Thoracic aorta (tissue), 2 donors: Measurements from ENCODE around the gene PRR7. TPM values are rescaled to one million over a fixed set of nuclear protein-coding genes. Genes with fewer than 3 reads are reported as not detected.

Source experiments
- ATAC-seq: fragments of 150-250 bp; one replicate; pipeline ENCODE4 v1.8.0; 2017; ENCODE audit warnings: low read depth; ENCODE audit not compliant: insufficient number of reproducible peaks, low FRiP score
- DNase-seq: peaks from one replicate; pipeline ENCODE4 v3.0.0-alpha.2; 2020; ENCODE audit warnings: low spot score
- H3K27ac ChIP-seq, 2 donors: fragments of 200-600 bp; sonication (generic); 1 replicate in 1 of 2; 2 replicates in 1 of 2; pipeline ENCODE4 v1.5.1; 2016; ENCODE audit warnings: mild to moderate bottlenecking in 2 of 2, moderate library complexity in 2 of 2
- H3K27me3 ChIP-seq: fragments of 200-600 bp; sonication (generic); replicated peaks from 2 replicates; pipeline ENCODE4 v1.6.0; 2016; ENCODE audit warnings: mild to moderate bottlenecking; ENCODE audit not compliant: insufficient read depth
- H3K36me3 ChIP-seq: fragments of 200-600 bp; sonication (generic); one replicate; pipeline ENCODE4 v1.5.1; 2016
- H3K4me1 ChIP-seq, 2 donors: fragments of 200-600 bp; sonication (generic); 1 replicate in 1 of 2; 2 replicates in 1 of 2; pipeline versions ENCODE4 v1.5.1 to v1.6.0; 2016; ENCODE audit warnings: low read depth in 2 of 2, mild to moderate bottlenecking in 1 of 2; ENCODE audit not compliant: control insufficient read depth in 1 of 2
- H3K4me3 ChIP-seq: fragments of 200-600 bp; sonication (generic); 2 replicates; pipeline ENCODE4 v1.5.1; 2016; ENCODE audit warnings: mild to moderate bottlenecking
- H3K9me3 ChIP-seq: fragments of 200-600 bp; sonication (generic); 2 replicates; pipeline ENCODE4 v1.5.1; 2016
- total RNA-seq, 2 donors: library from RNA; depleted of rRNA; stranded (reverse); fragments of >200 nt; gene quantifications; one replicate each; pipeline versions ENCODE4 v1.1.0 to v1.2.3, GENCODE V29; 2016
- TF ChIP-seq, protein P1 (sequence below): fragments of 200-600 bp; sonication (generic); IDR thresholded peaks from one replicate; pipeline ENCODE4 v1.5.1; 2019; ENCODE audit warnings: antibody characterized with exemption

The PRR7 gene
- total RNA-seq, 2 donors from 2014 or later = 4.1 to 11.0 TPM

DNA sequence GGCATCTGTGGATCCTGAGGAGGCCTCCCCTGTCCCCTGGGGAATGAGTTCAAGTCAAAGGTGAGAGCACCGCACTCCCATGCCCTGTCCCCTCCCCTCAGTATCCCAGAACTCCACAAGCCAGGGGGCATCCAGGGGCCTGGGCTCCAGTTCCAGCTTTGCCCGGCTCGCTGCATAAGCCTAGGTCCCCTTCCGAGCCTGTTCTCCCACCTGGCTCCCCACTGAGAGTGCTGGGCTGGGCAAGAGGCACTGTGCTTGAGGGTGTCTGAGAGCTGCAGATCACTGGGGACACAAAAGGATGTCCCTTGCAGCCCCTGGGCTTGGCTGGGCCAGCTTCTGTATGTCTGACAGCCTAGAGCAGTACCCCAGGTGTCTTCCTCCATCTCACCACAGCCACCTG lies 58.5 kb downstream of the PRR7 start:
- Histone ChIP-seq H3K36me3 (no peaks in the 10 kb centered on the region), H3K27ac (no peak overlapping the region), H3K4me1 (no peaks in the 10 kb centered on the region), H3K27me3 (no peaks in the 10 kb centered on the region), H3K9me3 (no peaks in the 10 kb centered on the region), H3K4me3 (no peak overlapping the region)
- DNase-seq (no peak), ATAC-seq (no peak)
- TF ChIP-seq, protein P1, sequence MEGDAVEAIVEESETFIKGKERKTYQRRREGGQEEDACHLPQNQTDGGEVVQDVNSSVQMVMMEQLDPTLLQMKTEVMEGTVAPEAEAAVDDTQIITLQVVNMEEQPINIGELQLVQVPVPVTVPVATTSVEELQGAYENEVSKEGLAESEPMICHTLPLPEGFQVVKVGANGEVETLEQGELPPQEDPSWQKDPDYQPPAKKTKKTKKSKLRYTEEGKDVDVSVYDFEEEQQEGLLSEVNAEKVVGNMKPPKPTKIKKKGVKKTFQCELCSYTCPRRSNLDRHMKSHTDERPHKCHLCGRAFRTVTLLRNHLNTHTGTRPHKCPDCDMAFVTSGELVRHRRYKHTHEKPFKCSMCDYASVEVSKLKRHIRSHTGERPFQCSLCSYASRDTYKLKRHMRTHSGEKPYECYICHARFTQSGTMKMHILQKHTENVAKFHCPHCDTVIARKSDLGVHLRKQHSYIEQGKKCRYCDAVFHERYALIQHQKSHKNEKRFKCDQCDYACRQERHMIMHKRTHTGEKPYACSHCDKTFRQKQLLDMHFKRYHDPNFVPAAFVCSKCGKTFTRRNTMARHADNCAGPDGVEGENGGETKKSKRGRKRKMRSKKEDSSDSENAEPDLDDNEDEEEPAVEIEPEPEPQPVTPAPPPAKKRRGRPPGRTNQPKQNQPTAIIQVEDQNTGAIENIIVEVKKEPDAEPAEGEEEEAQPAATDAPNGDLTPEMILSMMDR = no peak

Other genes with a start within 250 kb of the PRR7 start
- 10 to 100 TPM; 23.8 to 35.2 TPM for gene RAB24, start 143.1 kb upstream of the PRR7 start, total RNA-seq
- gene PRELID1, start 143.0 kb upstream of the PRR7 start, total RNA-seq = 10 to 100 TPM; 42.2 to 54.0 TPM
- gene MXD3, start 134.9 kb upstream of the PRR7 start, total RNA-seq = 10 to 100 TPM; 11.9 to 17.6 TPM
- 100 to 1,000 TPM; 159 to 167 TPM for gene LMAN2, start 95.1 kb upstream of the PRR7 start, total RNA-seq
- 10 to 100 TPM in 1 of 2 donors, 1 to 10 TPM in 1; 4.9 to 12.6 TPM for gene RGS14, start 88.9 kb upstream of the PRR7 start, total RNA-seq
- gene SLC34A1, start 62.4 kb upstream of the PRR7 start, total RNA-seq = not detected
- not detected for gene PFN3, start 46.2 kb upstream of the PRR7 start, total RNA-seq
- not detected for gene F12, start 37.2 kb upstream of the PRR7 start, total RNA-seq
- 10 to 100 TPM; 27.3 to 33.3 TPM for gene GRK6, start 20.1 kb upstream of the PRR7 start, total RNA-seq
- gene DBN1, start 26.8 kb downstream of the PRR7 start, total RNA-seq = 100 to 1,000 TPM in 1 of 2 donors, 10 to 100 TPM in 1; 91.2 to 132 TPM
- gene PDLIM7, start 50.8 kb downstream of the PRR7 start, total RNA-seq = 100 to 1,000 TPM; 626 to 891 TPM
- gene DOK3, start 63.0 kb downstream of the PRR7 start, total RNA-seq = 10 to 100 TPM; 20.5 to 35.6 TPM
- 100 to 1,000 TPM in 1 of 2 donors, 10 to 100 TPM in 1; 53.7 to 138 TPM for gene DDX41, start 70.1 kb downstream of the PRR7 start, total RNA-seq
- 100 to 1,000 TPM in 1 of 2 donors, 10 to 100 TPM in 1; 76.6 to 103 TPM for gene FAM193B, start 107.7 kb downstream of the PRR7 start, total RNA-seq
- gene TMED9, start 145.4 kb downstream of the PRR7 start, total RNA-seq = 100 to 1,000 TPM; 103 to 119 TPM
- 10 to 100 TPM; 17.8 to 29.8 TPM for gene B4GALT7, start 153.3 kb downstream of the PRR7 start, total RNA-seq